GM18907 (cell line): ENCODE results near the gene RECQL5.
"Not testable (repeated sequence)": the region's sequence is repeated elsewhere in the genome, so short reads cannot be mapped to it uniquely, and the experiment has no call there.

Experiments
- ATAC-seq: cut with Tn5 transposase; IDR thresholded peaks from one replicate; pipeline ENCODE4 v1.9.1; 2021; ENCODE audit warnings: mild to moderate bottlenecking, moderate library complexity; ENCODE audit not compliant: unreplicated experiment

RECQL5 gene

DNA sequence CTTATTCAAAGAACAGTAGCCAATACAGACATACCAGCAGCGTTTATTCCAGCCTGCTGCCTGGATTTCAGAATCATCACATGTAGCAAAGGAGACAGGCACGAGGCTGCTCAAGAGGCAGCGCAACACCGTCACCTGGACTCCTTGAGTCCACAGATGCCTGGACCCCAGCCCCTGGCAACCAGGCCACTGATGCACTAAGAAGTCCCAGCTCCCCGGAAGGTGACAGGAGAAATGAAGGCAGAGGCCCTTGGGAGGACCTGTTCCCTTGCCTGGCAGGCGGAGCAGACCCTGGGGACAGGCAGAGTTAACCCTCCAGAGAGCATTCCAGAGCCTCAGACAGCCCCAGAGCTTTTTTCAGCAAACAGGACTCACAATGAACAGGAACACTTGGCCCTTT is 17.3 kb downstream of the RECQL5 start:
- no peak for ATAC-seq

DNA sequence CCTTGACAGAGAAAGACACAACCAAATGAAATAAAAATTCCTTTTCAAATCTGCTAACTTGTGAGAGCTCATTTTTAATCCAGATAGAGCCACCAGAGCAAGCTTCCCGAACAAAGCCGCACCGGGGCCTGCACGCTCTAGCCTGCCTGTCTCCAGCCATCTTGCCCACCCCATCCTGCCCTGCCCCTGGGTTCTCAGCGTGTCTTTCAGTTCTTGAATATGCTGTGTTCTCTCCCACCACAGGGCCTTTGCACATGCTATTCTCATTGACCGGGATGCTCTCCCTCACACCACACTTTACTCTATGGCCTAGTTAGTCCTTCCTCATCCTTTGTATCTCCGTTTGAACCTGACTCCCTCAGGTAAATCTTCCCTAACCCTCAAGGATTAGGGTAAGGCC is 19.0 kb downstream of the RECQL5 start:
- no peak for ATAC-seq

DNA sequence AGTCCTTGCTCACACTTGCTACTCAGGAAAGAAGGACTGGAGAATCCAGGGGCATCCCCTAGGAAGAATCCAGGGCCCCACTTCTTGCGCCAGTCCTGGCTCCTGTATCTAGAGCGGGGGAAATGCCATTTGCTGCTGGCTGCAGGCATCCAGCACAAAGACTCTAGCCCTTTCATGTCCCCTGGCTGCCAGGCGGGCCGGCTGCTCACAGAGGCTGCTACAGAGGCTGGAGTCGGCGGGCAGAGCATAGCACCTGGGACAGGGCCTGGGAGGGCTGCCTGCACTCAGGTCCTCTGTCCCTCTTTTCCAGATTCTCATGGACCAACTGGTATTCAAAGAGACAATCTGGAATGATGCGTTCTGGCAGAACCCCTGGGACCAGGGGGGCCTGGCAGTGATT is 19.9 kb downstream of the RECQL5 start:
- no peak for ATAC-seq

DNA sequence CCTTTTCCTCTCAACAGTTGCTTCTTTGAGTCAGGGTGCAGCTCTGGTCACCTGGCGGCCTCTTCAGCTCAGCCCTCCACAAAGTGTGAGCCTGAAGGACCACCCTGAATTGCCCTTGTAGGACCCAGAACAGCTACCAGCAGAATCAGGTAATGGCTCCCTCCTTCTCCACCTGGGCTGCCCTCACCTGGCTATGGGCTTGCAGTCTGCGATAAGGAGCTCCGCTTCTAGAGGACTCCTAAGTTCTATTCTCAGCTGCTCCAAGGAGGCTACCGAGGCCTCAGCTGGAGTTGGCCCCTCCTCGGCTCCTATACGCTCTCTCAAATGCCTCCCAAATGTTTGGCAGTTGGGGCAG is 20.3 kb downstream of the RECQL5 start:
- no peak for ATAC-seq

DNA sequence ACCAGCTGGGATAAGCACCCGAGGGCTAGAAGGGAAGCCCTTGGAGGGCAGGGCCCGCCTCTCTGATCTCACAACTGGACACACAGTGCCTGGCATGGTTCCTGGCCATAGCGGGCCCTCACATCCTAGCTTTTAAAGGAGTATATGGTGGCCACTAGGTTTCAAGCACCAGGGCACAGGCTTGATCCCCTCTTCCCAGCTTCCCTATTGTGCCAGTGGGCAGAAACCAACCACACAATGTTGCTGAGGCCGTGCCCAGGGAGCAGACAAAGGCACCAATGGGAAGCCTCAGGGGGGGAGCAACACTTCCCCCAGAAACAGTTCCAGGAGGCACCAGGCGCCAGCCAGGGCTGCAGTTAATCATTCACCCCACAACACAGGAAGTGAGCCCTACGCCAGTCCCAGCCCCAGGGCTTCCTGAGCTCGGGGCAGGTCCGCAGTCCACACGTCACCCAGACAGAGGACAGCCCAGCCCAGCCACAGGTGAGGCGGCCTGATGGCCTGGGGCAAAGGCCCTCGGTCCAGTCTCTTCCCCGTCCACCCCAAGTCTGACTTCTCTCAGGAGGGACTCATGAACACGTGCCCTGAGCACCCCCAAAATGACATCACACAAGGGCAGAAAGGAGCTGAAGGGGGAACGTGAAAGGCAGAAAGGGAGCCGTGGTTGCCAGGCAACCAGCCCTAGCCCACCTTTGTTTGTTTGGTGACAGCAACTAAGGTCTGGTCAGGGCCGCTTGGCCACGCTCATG is 20.9 kb downstream of the RECQL5 start:
- peak; percentile 84 for ATAC-seq

DNA sequence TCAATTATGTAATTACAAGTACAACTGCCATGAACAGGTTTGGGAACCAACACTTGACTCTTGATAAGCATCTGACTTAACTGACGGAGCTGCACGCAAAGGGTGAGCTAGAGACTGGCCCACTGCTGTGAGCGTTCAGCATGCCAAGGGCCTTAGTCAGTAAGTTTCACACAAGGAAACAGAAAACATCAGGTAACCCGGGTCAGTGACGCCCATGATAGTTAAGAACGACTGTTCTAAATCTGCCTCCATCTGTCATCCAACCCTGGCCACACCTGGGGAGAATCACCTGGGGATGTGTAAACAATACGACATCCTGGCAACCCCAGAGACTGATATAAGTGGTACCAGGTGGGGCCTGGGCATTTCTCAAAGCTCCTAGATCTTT is 21.5 kb downstream of the RECQL5 start:
- ATAC-seq: no peak

DNA sequence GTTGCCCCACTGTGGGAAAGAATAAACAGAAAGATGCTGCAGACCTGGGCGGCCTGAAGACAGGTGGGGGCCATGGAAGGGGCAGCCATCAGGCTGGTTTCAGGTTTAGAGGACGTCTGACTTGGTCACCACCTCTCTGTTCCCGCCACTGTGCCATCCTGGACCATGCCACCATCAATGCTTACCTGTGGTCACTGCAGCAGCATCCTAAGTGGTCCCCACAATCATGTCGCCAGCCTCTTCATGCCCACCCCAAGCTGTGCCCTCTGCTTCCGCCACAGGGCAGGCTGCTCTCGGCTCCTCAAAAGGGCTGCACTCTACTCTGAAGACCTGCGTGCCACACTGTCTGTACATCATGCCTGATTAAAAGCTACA is 23.3 kb downstream of the RECQL5 start:
- no peak for ATAC-seq

DNA sequence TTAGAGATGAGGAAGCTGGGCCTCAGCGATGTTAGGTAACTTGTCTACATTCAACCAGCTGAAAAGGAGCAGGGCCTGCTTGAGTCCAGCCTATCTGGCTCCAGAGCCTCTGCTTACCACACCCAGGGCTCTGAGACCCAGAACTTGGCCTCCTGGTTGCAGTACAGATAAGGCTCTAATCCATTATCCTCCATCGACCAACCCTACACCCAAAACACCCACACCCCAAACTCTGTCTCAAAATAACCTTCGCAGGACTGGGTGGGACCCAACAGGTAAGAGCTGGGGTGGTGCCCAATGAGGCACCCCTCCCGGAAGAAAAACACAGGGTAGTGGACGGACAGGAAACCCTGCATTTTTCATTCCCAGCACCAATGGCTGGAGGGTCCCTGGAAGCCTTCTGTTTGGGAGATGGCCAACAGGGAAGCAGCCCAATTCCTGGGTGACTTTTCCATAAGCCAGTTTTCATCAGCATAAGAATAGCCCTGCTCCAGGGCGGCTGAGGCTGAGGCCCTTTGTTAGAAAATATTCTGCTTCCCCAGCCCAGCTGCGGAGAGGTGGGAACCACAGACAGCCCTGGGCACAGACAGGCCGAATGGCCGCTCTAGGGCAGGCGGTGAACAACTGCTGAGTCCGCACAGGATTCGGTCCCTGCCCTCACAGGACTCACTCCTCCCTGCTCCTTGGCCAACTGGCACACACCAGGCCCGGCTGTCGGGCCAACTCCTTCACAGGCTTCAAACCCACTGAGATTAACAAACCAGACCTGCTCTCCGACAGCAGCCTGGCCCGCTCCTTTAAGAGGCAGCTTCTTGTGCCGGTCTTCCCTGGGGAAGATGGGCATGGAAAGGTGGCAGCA is 23.9 kb downstream of the RECQL5 start:
- no peak for ATAC-seq

DNA sequence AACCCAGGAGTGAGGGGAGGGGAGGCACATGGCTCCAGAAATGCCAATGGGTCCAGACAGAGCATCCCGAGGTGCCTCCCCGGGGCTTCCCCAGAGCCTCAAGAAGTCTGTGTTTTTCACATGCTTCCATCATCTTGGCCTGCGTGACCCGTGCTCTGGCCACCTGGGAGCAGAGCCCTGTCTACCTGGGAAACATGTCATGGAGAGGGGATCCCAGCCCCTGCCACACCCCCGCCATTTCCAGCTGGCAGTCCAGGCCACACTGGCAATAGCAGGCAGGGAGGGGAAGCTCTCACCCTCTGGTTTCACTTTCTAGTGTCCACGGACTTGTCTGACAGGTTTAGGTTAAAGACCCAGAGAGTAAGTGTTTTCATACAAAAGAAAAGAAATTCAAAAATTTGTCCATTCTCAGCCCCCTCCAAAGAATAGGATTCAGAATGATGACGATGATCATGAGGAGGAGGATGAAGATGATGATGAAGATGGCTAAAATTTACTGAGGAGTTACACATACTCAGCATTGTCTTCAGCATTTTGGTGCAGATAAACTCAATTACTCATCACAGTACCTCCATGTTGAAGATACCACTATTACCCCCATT is 24.7 kb downstream of the RECQL5 start:
- ATAC-seq: no peak

DNA sequence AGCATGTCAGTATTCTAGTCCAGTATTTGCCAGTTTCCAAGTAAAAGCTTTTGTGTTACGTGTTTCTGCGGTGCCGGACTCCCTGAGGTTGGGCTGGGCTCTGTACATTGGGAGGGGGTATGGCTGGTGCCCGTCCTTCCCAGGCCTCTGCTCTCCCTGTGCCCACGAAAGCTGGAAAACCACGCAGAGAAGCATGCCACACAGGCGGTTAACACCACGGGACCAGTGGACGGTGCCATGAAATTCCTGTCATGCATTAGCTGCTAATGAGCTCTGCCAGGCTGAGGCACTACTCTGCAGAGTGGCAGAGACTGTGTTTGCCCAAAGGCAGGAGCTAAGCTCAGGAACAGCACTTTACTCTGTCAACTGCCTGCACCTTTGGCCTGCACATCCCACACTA is 25.6 kb downstream of the RECQL5 start:
- no peak for ATAC-seq

DNA sequence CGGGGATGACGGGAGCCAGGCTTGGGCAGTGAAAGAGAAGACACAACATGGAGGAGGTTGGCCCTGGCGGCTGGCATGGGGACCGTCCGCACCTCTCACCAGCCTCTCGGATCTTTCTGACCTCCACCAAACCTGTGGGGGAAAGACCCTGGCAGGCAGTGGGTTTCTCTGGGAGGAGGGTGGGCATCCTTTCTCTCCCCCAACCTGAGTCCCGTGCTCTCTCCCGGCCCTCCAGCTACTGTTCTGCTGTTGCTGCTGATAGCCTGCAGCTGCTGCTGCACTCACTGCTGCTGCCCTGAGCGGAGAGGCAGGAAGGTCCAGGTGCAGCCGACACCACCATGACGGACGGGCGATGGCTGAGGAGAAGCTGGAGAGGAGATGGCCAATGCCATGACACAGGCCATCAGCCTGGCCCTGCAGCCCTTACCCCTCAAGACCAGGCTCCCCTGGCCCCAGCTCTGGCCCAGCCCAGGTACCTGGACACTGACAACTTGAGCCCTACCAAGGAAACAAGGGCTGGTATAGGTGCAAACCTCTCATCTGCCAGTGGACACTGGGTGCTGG is 26.3 kb downstream of the RECQL5 start:
- ATAC-seq: no peak

DNA sequence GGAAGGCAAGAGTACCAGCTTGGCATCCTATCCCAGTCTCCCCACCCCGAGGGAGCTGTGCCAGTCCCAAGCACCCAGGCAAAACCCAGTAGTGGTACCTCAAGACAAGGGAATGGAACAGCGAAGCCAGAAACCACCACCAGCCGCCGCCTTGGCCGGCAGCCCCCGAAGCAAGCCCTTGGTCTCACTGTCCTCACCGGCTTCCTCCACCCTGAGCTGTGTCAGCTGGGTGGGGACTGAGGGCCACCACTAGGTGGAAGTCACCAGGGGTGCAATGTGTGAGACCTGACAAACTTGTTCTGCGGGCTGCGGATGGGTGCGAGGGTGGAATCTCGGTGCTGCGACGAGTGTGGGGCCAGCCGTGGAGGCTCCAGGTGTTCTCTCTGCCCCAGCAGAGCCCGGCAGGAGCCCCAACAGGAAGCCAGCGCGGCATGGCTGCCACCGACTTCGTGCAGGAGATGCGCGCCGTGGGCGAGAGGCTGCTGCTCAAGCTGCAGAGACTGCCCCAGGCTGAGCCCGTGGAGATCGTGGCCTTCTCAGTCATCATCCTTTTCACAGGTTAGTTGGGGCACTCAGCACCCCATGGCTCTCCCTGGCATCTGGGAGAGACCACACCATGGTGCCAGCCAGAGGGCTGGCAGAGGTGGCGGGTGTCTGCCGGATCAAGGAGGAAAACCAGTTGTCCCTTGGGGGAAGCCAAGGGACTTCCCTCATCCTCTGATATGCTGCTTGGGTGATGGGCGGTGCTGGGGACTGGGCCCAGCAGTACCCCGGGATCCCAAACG is 27.0 kb downstream of the RECQL5 start:
- ATAC-seq: no peak

DNA sequence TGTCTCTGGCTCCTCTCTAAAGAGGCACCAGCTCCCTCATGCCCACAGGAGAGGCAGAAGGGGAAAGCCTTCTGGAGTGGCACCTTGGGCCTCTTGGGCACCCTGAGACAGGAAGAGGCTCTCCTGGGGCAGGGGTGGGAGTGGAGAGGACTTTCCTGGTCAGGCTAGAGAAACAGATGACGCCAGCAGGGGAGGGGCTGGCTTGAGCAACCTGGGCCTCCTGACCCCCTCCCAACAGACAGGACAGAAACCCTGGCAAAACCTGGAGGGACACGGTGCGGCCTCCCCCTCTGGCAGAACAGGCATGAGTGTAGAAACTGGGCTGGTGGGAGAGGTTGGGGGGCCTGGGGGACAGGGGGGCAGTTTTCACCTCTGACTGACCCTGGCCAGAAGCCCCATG is 27.6 kb downstream of the RECQL5 start:
- no peak for ATAC-seq

DNA sequence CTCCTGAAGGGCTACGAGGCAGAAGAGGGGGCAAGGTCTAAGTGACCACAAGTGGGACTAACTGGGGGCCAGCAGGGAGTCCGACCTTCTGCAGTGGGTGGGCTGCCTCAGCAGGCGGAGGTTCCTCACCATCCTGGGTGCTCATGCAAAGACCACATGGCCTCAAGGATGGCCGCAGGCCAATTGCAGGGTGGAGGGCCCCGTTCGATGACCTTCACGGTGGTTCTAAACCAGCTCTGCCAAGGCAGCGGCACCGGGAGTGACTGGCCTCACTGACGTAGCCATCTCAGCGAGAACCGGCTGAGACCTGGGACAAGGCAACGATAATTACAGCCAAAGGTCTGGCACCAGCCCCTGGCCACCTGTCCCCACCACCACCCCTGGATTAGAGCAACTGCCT is 28.1 kb downstream of the RECQL5 start:
- no peak for ATAC-seq

DNA sequence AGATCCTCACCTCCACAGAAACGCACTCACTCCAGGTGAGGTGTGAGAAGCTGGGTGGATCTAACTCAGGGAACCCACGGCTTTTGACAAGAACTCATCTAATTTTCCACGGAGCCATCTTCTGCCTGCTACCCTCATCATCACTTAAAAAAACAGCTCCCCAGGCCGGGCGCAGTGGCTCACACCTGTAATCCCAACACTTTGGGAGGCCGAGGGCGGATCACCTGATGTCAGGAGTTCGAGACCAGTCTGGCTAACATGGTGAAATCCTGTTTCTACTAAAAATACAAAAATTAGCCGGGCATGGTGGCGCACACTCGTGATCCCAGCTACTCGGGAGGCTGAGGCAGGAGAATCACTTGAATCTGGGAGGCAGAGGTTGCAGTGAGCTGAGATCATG is 28.9 kb downstream of the RECQL5 start:
- not testable (repeated sequence) for ATAC-seq

DNA sequence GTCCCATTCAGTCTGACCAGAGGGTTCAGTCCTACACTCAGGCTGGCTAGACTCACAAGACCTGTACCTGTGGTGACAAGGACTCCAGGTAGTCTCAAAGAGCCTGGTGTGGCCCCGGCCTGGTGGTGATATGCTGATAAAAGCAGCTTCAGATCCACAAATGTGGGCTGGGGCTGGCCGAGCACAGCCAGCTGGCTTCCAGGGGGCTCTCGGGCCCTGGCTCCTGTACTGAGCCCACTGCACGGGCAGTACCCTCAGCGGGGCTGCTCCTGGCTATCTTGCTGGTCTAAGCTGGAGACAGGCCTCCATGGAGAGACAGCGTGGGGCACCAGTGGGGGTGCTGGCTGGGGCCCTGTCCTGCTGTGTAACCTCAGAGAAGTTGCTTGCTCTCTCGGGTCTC is 29.4 kb downstream of the RECQL5 start:
- no peak for ATAC-seq

DNA sequence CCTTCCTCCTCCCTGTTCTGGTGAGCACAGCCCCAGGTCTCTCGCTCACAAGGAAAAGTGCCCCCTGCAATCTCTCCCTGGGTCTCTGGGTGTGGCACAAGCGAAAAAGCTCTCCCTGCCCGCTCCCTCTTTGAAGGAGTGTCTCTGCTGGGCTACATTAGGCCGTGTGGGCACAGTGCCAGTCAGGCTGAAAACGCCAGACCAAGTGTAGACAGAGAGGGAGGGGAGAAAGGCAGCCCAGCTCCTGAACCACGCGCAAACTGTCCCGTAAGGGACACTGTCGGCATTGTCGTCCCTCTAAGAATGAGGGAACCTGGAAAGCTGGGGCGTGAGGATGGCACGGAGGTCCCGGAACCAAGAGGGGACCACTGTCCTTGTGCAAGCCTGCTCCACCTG is 29.8 kb downstream of the RECQL5 start:
- ATAC-seq: no peak

DNA sequence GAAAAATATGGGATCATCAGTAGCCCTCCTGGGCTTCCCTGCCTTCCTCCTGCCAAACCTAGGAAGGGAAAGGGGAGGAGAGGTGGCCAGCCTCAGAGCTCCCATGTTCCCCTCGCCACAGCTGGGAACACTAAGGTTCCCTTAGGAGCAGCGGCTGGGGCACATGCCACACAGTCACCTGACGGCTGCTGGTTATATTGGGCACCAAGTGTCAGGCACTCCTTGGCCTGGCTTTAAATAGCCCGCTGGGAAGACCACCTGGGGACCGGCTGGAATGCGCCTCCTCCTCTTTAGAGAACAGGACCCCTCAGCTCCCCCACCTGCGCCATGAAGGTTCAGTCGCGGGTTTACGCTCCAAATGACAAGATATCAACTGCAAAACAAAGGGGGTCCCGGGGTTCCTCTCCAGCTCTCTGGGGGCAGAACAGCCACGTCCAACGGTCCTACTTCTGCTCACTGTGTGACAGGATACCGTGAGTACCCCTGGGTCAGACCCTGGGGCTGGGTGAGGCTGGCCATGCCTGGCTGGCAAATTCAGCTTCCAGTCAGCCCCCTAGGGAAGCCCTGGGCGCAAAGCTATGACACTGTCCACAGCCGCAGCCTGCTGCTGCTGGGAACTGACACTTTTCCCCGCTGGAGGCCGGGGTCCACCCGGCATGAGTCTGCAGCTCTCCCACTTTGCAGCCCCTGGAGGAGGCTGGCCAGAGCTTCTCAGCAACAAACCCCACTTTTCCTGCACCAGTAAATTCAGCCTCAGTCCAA is 30.4 kb downstream of the RECQL5 start:
- ATAC-seq: no peak

DNA sequence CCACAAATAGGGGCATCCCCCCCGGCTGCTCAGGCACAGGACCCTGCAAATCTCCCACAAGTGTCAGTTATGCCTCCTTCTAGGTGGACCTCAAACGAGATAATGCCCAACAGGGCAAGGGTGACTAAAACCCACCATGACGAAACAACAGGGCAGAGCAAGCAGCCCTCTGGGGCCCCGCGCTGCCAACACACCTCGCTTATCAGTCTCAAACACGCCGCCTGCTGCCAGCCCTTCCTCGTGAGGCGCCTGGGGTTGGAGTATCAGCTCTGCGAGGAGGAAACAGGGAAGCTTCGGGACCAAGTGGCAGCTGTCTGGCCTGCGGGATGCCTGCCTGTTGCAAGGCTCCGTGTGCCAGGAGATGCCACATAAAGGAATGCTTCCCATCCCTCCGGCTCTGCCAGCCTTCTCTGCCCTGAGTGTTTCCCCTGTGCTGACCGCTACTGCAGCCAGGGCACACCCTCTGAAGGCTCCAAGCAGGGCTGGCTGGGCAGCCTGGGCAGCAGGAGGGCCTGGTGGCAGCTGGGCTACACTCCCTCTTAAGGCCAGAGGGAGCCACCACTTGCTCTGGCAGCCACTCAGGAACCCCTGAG is 31.2 kb downstream of the RECQL5 start:
- no peak for ATAC-seq
